Left colon (tissue), 2 donors: ENCODE data around the gene GPR183. TPM values are rescaled to one million over a fixed set of nuclear protein-coding genes. Genes with fewer than 3 reads are reported as not detected.
A peak's percentile ranks its signal among the peaks of the same experiment; 100 is the strongest.

Experiments used
- ATAC-seq: fragments of 200-7000 bp; cut with Tn5 transposase; one replicate; pipeline ENCODE4 v1.9.1; 2020; ENCODE audit warnings: mild to moderate bottlenecking, moderate library complexity
- DNase-seq, 2 donors: peaks; one replicate each; pipeline ENCODE4 v3.0.0-alpha.2; 2020
- intact Hi-C, 2 donors: fragments of 100-400 bp; cut with DNase I in 1 of 2; cut with micrococcal nuclease in 1 of 2; formaldehyde crosslinking; loops; one replicate each; pipeline versions ENCODE4 v1.11.2 to v1.14.0; 2022; cut with DNase I, micrococcal nuclease
- total RNA-seq, 2 donors: library from RNA; stranded (reverse); fragmentation: NEBNext Ultra II Directional; extraction: Animal tissue kit (Norgen Biotek cat#: 25700); gene quantifications; one replicate each; pipeline ENCODE4 v1.2.1, GENCODE V29; 2021
- donor health status: DM: no; HTN: no; CAD: no.
- donor health status: DM: yes; HTN: yes; CAD: no.

Gene GPR183
- total RNA-seq, 2 donors from 2014 or later: 2.5 to 6.4 TPM

DNA sequence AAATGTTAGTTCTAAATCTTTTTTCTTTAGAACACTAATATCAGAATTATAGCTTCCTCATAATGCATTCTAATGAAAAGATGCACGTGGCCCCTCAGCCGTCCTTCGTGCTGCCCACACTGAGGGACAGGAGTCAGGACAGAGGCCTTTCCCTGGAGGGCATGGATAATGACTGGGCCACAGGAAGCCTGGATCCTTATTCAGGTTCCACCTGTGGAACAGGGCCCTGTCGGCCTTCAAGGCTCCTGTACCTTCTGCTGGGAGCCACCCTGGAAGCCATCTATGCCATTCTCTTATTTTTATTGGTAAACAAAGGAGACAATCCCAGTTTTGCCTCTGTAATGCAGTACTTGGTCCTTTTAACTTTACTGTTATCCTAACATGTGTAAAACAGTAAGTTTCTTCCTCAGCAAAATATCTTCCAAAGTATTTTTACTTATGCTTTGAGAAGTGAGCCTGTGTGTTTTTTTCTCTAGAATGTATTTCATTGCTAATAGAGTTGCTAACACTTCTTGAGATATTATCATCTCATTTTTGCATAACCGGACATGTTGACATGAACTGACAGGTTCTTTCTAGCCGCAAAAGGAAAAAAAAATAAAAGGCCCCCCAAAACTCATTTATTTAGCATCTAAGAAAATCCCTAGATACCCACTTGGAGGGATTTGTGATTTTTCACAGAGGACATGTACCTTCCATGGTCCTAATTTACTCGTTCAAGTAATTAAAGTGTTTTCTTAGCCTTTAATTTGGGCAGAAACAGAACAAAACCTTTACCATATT lies 6.0 kb downstream of the GPR183 start:
- intact Hi-C loops: no loop called here
- ATAC-seq: no peak
- no peak for DNase-seq

DNA sequence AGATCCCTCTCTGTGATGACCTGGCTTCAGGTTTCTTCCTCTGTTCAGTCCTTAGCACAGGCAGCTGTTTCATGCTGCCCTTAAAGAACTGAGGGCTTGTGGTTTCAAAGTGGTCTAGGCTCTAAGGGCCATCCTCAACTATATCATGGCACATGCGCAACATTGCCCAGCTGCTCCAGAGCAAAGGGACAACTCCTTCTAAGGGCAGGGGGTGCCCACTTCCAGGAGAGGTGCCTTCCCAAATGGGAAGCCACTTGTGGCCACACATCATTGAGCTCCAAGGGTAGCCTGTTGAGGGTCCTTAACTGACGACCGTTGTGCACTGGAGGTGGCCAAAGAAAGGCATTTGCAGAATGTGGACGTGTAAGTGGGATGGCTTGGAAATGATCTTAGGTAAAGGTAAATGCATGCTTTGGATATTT lies 7.3 kb downstream of the GPR183 start:
- ATAC-seq (no peak), DNase-seq (no peak)
- intact Hi-C loops: no loop called here

DNA sequence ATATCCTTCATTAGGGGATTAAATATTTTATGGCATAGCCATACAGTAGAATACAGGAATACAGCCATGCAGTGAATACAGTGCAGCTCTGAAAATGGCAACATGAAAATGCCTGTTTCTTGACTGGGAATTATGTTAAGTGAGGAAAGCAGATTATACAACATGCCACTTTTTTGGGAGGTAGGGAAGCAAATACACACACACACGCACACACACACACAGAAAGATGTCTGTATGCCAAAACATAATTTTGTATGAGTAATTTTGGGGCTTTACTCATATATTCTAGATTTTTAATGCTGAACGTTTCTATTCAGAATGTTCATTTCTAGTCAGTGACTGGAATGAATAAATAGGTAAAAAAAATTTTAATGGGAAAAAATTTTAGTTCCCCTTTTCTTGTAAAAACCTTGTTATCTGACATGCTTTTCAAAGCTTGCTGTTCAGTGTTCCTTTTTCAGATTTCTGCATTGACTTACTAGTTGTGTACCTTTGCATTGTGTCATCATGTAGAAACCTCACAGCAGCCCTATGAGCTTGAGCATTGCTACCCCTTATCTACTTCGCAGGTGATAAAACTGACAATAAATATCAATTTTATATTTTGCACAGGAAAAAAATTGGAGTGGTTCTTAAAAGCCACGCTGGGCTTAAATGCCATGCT lies 7.8 kb downstream of the GPR183 start:
- DNase-seq (no peak), ATAC-seq (no peak)
- intact Hi-C loops: no loop called here

DNA sequence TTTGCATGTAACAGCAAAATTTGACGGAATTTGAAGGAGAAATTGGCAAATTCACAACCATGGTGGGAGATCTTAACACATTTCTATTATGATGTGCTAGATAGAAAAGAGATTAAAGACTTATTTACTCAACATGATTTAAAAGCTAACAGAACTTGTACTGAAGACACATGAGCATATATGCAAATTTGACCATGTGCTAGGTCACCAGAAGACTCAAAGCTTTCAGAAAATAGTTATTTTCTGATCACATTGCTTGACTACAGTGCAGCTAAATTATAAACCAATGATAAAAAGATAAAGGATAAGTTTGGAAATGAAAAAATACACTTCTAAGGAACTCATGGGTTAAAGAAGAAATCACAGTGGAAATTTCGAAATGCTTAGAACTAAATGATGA lies 9.1 kb downstream of the GPR183 start:
- DNase-seq (no peak), ATAC-seq (no peak)
- intact Hi-C loops: no loop called here

DNA sequence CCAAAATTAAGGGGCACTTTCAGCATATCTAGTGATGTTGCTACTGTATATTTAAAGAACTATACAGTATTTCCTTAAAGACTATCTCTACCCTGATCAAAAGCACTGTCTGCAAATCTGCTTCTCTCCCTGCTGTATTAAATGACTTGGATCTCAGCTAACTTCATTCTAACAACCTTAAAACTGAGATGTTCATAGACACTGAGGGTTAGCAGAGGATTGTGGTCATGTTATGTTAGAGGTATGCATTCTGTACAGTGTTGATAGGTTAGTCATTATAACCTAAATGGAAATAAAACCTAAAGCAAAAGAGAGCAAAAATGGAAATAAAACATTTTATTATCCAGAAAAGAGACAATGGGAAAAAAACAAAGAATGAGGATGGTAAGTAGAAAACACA lies 9.9 kb downstream of the GPR183 start:
- intact Hi-C loops: no loop called here
- ATAC-seq (no peak), DNase-seq (no peak)

DNA sequence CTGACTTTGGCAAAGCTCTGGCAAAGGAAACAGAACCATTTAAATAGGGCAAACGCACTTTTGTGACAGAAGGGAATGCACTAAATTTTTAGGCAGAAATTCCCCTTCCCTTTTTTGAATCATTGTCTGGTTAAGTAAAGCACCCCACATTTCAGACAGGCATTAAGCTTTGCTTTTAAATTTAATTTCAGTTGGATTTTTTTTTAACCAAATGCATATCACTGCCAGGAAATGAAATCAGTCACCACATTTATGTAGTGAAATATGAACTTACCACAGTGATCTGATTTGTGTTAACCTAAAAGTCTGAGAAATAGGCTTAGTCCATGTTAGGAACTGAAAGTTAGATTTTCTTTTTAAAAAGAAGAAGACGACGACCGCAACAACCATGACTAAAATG lies 10.8 kb downstream of the GPR183 start:
- intact Hi-C loops: no loop called here
- no peak for DNase-seq
- ATAC-seq: no peak

DNA sequence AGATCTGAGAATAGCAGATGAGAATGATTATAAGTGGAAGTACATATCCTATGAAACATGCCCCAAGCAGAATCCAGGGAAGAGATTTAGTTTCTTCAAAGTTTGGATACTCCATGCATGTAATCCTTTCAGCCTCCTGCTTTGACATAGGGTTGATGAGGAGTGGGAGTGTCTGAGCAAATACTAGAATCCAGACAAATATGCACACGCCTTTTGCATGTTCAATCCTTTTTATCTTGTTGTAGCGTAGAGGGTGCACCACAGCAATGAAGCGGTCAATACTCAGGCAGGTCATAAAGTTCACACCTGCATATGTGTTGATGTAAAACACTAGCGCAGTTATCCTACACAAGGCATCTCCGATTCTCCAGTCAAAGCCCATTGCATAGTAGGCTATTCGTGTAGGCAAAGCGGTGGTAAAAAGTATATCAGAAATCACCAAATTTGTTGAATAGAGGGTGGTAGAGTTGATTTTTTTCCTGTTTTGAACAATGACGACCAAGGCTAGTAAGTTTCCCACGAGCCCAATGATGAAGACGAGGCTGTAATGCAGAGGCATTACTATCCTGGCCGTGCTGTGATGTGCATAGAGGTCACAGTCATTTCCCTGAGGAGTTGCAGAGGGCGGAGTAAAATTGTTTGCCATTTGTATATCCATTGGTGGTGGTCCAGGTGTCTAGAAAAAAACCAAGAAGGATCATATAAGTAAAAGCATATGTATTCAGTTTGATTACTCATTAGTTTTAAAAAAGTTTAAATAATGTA lies 11.5 kb downstream of the GPR183 start:
- no peak for DNase-seq
- no peak for ATAC-seq
- intact Hi-C loops: no loop called here

DNA sequence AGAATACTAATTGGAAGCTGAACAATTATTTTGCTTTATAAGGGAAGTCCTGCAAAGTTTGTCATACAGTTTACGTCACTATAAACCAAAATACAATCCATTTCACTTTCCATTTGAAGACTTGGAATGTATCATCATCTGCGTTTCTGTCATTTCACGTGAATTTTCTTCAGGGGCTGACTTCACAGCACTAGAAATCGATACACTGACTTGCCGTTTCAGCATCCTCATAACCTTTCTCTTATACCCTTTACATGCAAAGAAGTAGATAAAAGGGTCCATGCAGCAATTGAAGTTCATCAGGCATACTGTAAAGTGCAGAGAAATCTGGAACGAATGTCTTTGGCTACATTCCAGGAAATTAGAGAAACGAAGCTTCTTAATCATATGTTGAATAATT lies 12.2 kb downstream of the GPR183 start:
- intact Hi-C loops: no loop called here
- ATAC-seq (no peak), DNase-seq (no peak)

DNA sequence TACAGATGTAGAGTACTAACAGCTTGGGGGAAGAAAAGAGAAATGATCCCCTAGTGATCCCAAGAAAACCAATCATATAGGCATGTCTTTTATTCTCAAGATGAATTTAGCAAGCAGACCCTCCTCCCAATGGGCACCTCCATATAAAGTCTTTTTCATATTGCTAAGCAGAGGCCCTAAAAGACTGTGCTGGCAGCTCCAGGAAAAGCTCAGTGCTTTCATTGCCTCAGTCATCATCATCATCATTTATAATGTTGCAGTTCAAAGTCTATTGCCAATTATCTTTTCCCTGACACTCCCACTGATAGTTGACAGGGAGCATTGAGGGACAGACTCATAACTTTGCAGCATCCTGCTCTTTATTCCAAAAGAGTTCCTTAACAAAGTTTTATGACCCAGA lies 13.0 kb downstream of the GPR183 start:
- intact Hi-C loops: no loop called here
- no peak for DNase-seq
- peak; percentile 97 for ATAC-seq

DNA sequence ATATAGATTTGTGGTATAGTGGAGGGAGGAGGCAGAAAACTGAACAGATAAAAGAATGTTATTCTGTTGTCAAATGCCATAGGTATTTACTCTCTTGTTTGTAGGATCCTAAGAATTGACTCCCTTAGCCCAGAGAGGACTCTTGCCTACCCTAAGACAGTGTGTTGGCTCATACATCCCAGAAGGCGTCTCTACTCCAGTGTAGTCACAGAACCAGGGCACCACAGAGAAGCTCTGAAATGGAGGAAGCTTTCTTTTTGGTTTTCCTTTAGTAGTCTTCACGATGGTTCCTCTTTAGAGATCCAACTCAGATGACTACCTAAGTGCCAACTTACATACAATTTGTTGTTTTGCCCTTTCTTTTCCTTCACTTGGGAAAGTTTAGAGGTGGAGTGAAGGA lies 14.0 kb downstream of the GPR183 start:
- no peak for ATAC-seq
- DNase-seq: no peak
- intact Hi-C loops: no loop called here

DNA sequence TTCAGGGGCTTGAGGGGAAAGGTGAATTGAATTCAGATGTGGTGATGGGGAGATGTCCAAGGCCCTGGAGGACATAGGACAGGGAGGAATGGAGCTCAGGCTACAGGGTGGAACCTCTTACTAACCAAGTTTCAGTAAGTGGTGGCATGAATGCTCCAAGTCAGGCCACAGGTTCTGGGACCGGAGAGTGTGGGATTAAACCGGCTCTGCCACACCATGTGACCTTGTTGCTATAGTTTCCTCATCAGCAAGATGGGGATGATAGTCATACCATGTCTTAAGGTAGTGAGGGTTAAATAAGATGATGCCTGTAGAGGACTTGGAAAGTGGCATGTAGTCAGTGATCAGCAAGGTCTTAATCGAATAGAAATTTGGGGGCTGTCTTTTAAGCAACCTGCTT lies 16.3 kb downstream of the GPR183 start:
- ATAC-seq: no peak

DNA sequence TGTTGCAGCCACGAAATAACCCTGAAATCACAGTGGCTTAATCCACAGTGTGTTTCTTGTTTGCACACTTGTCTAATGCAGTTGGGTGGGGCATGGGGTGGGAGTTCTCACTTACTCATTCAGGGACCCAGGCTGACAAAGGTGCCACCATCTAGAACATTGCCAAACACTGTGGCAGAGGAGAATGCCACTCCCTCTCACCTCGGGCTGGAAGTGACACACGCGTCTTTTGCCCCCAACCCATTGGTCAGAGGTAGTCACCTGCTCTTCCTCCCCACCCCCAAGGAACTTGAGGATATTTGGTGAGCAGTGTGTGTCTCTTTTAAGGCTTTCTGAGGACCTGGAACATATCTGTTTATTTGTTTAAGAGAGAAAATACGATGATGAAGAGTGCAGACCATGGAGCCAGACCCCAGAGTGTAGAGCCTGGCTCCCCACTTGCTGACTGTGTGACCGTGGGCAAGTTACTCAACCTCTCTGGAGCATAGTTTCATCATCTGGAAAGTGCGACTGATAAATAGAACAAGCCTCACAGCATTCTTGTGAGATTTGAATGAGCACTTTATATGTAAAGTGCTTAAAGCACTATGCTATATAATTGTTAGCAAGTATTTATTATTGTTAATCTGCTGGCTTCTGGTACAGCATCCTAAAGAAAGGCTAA lies 17.4 kb downstream of the GPR183 start:
- no peak for ATAC-seq

More for the DNA sequence above, 16.3 kb downstream of the GPR183 start:
- intact Hi-C loops: no loop called here
- no peak for DNase-seq

DNA sequence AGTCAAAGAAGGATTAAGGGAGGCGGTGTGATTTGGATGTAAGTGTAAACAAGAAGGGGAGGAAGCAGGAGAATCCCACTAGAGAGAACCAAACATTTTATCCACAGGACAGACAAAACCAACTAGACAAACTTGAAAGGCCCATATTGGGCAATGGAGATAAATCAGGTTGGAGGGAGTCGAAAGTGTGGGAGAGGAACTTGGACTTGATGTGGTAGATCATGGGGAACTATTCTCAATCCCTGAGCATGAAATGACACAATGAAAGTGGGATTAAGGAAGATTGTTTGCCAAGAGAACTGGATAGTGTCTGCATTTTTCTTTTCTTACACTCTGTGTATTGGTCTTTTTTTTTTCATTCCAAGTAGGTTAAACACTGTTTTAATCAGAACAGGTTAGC lies 17.9 kb downstream of the GPR183 start:
- intact Hi-C loops: no loop called here
- ATAC-seq (no peak), DNase-seq (no peak)

More for the DNA sequence above, 17.4 kb downstream of the GPR183 start:
- DNase-seq: no peak
- intact Hi-C loops: no loop called here

DNA sequence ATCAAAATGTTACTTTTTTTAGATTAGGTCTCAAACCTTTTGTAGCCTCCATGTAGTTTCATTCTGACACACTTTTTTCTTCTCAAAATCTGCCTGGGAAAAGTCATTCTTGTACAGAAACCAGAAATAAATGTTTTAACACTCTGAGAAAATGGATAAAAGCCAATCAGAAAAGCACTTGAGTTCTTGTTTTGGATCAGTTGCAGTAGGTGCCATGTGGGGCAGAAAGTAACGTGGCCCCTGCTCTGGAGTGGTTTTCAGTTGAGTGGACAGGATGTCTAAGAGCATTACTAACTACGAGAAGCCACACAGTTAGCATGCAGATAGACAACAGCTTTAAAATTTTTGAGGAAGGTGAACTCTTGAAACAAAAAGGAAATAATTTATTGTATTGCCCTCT lies 19.1 kb downstream of the GPR183 start:
- ATAC-seq: no peak
- no peak for DNase-seq
- intact Hi-C loops: no loop called here

DNA sequence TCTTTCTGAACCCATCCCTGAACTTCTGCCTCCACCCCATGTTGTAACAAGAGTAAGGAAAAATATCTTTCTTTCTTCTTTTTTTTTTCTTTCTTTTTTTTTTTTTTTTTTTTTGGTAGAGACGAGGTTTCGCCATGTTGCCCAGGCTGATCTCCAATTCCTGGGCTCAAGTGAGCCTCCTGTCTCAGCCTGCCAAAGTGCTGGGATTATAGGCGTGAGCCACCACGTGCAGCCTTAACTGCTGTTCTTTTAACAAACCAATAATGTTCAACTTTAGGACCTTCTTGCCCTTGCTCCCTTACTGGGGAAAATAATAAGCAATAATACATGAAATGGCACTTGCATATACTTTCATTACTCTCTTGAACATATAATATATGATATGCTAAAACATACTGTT lies 19.6 kb downstream of the GPR183 start:
- DNase-seq (no peak), ATAC-seq (no peak)
- intact Hi-C loops: no loop called here

DNA sequence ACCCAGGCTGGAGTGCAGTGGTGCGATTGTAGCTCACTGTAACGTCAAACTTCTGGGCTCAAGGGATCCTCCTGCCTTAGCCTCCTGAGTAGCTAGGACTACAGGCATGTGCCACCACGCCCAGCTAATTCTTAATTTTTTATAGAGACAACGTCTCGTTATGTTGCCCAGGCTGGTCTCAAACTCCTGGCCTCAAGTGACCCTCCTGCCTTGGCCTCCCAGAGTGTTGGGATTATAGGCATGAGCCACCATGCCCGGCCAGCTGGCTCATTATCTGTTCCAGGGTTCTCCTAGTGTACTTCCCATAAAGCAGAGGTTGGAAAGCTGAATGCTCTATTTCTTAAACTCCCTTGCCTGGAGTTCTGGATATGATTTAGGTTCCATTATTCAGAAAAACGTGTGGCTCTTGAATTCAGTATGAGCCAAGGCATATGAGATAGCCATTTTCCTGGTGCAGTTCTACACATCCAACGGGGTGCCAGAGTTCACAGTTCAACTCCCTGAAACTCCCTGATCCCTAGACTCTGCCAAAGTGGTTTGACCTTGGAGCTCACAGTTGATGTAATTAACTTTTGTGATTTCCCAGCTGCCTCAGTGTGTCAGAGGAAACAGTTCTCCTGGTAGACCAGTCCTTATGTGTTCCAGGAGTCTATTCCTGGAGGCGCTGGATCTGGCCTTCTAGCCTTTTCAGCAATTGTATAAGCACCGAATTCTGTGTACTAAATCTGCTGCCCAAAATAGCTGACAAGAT lies 21.6 kb downstream of the GPR183 start:
- ATAC-seq (peak; percentile 84), DNase-seq (no peak)
- intact Hi-C loops: no loop called here

DNA sequence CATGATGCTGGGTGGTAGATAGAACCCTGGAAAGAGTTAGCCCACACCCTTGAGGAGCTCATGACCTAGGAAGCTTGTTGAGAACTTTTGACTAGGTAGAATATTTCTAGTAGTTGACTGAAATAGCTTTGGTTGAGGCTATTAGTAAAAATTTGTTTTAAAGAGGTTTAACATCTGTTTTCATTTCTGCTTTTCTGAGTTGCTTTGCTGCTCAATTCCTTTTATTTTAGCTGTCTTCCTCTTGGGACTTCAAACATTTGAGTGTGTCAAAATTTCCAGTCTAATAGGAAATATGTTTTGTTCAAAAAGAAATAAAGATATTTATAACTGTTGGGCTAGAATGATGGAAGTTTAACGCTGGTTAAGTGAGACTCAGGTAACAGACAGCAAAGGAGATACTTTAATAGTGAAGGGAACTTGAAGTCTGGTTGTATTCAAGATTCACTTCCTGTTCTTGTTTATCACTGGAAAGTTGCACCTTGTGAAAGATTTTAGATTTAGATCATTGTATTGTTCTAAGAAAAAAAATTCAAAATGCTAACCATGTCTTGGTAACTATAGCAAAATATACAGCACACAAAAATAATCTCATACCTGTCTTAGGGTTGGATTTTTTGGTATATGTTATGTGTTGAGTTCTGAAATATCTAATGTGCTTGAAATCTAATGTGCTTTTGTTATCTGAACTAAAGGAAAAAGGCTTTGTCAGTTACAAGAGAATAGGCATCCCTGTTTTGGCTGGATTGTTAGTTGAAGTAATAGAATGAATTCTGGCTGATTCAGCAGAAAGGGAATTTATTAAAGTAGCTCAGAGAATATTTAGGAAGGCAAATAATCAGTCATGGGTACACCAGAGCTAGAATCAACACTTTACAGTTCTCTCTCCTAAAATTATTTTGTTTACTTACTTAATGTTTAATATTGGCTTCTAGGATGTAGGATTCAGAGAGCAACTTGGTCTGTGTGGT lies 24.7 kb downstream of the GPR183 start:
- intact Hi-C loops: no loop called here
- ATAC-seq (no peak), DNase-seq (no peak)

DNA sequence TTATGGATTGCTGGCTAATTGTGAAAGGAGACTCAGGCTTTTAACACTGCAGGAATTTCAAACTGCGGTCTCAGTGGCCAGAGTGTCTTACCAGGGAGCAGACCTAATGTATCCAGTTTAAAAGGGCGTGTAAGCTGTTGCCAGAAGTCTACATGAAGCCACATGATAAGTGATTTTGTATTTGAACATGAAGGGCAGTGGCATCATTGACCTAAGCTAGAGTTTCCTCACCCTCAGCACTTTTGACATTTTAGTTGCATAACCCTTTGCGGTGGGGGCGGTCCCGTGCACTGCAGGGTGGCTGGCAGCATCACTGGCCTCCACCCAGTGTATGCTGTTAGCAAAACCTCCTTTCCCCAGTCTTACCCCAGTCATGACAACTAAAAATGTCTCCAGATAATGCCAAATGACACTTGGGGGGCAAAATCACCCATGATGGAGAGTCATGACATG lies 25.4 kb downstream of the GPR183 start:
- DNase-seq (peak; percentile 49 to 54), ATAC-seq (no peak)
- intact Hi-C loops: no loop called here
